NCI-H748 (cell line): ENCODE results near the gene ZNF687.
A peak's percentile ranks its signal among the peaks of the same experiment; 100 is the strongest.

ENCODE experiments used
- DNase-seq: peaks from one replicate; lab custom pipeline; 2025; ENCODE audit not compliant: unreplicated experiment; lab: John Stamatoyannopoulos, UW

Gene ZNF687

DNA sequence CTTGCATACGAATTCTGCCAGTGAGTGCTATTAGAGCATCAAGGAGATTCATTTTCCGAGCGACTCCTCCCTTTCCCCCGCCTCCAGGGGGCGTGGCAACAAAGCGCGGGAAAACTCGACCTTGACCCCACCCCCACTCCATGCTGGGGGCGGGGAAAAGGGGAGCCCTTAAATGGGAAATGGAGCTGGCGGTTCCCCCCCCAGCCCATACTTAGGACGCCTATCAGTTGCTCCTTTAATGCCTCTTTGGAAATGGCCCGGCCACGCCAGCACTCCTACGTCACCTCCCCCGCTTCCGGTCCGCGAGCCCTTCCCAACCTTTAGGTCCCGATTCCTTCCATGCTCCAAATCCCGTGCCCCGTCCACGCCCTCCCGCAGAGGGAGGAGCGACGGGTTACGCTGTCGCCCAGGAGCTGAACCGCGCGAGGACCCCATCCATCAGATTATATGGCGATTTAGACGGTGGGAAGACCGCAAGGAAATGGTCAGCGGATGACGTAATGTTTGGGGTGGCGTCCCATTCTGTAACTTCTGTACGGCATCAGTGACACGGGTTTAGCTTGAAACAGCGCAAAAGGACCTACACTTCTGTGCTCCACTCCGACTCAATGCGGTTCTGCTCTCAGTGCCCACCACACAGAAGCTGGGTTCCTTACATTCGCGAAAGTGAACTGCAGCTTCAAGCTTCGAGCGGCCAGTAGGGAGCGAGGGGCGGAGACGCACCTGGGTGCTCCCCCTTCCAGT is 702 bp upstream of the ZNF687 start:
- DNase-seq = peak; percentile 98

DNA sequence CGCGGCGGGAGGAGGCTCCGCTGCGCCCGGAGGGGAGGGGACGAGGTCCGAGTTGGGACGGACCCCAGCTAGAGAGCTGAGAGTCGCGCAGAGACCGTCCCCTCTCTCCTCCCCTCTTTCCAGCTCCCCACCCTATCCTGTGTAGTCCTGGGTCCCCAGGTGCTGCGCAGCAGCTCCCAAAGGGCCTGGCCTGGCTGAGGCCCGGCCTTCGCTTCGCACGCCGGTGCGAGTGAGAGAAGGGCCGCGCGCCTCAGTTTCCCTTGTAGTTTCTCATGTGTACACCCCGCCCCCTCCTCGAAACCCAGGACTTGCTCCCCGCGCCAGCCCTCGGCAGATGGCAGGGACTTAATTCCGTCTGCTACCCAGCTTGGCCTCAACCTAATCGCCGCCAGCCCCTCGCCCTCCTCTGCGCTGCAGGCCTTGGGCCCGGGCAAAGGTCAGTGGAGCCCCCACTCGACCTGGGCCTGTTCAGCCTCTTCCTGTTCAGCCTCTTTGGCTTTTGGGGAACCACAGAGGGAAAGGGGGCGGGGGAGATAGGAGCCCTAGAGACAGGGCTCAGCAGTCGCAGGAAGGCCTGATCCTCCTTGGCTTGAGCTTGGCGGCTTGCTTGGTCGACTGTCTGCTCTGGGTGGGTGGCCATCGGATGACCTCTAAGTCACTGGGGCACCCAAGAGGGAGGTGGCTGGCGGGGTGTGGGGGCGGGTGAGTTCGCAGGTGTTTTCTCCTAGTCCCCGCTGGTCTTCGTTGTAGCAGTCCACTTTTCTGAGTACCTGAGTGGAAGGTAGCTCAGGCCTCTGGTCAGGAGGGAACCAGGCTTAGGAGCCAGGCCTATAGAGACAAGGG is 1.0 kb downstream of the ZNF687 start:
- peak; percentile 46 for DNase-seq

DNA sequence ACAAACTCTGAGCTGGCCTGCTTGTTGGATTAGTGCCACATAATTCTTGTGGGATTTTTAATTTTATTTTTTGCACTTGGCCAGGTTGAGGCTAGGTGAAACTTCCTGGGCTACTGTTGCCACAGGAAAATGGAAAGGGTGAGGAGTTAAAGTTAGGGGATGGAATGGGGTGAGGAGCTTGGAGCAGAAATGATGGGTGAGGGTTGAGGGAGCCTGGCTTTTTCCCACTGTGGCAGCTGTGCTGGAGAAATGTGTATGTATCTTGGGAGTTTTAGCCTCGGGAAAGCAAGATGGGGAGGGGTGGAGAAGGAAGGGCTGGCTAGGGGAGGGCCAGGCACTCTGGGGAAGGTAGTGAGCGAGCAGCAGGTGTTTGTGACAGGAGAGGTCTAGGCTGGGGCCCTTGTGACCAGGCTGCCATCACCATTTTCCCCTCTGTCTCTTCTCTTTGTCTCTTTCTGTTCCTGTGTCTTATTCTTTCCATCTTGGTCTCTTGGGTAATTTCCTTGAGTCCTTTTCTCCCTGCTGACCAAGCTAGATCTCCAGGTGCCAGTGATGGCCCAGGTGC is 2.0 kb downstream of the ZNF687 start:
- no peak for DNase-seq

DNA sequence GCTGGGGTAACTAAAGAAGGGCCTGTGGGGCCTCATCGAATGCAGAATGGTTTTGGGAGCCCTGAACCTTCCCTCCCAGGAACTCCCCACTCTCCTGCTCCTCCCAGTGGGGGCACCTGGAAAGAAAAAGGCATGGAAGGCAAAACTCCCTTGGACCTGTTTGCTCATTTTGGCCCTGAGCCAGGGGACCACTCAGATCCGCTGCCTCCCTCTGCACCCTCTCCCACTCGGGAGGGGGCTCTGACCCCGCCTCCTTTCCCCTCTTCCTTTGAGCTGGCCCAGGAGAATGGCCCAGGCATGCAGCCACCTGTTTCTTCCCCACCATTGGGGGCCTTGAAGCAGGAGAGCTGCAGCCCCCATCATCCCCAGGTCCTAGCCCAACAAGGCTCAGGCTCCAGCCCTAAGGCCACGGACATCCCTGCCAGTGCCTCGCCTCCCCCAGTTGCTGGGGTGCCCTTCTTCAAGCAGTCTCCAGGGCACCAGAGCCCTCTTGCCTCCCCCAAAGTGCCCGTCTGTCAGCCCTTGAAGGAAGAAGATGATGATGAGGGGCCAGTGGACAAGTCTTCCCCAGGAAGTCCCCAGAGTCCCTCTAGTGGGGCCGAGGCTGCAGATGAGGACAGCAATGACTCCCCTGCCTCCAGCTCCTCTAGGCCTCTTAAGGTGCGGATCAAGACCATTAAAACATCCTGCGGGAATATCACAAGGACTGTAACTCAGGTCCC is 4.7 kb downstream of the ZNF687 start:
- no peak for DNase-seq

DNA sequence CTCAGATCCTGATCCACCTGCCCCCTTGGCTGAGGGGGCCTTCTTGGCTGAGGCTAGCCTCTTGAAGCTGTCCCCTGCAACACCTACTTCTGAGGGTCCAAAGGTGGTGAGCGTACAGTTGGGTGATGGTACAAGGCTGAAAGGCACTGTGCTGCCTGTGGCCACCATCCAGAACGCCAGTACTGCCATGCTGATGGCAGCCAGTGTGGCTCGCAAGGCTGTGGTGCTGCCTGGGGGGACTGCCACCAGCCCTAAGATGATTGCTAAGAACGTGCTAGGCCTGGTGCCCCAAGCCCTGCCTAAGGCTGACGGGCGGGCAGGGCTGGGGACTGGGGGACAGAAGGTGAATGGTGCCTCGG is 5.2 kb downstream of the ZNF687 start:
- no peak for DNase-seq

DNA sequence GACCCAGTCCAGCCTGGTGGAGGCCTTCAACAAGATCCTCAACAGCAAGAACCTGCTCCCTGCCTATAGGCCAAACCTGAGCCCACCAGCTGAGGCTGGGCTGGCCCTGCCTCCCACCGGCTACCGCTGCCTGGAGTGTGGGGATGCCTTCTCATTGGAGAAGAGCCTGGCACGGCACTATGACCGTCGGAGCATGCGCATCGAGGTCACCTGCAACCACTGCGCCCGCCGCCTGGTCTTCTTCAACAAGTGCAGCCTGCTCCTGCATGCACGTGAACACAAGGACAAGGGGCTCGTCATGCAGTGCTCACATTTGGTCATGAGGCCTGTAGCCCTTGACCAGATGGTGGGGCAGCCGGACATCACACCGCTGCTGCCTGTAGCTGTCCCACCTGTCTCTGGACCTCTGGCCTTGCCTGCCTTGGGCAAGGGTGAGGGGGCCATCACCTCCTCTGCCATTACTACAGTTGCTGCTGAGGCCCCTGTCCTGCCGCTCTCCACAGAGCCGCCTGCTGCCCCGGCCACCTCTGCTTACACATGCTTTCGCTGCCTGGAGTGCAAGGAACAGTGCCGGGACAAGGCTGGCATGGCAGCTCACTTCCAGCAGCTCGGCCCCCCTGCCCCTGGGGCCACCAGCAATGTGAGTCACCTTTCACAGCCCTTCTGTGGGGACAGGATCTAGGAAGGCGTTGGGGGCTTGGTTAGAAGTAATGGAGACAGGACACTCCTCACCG is 5.8 kb downstream of the ZNF687 start:
- no peak for DNase-seq

DNA sequence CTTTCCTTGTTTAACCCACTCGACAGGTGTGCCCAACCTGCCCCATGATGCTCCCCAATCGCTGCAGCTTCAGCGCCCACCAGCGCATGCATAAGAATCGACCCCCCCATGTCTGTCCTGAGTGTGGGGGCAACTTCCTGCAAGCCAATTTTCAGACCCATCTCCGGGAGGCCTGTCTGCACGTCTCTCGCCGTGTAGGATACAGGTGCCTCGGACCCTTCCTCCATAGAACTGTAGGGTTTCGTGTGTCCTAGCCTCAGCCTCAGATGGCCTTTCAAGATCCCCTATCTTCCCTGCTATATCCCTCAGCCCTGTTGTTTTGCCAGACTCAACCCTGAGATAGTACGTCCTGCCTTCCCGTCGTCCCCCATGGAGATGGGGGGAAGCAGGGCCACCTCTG is 6.4 kb downstream of the ZNF687 start:
- DNase-seq = no peak

DNA sequence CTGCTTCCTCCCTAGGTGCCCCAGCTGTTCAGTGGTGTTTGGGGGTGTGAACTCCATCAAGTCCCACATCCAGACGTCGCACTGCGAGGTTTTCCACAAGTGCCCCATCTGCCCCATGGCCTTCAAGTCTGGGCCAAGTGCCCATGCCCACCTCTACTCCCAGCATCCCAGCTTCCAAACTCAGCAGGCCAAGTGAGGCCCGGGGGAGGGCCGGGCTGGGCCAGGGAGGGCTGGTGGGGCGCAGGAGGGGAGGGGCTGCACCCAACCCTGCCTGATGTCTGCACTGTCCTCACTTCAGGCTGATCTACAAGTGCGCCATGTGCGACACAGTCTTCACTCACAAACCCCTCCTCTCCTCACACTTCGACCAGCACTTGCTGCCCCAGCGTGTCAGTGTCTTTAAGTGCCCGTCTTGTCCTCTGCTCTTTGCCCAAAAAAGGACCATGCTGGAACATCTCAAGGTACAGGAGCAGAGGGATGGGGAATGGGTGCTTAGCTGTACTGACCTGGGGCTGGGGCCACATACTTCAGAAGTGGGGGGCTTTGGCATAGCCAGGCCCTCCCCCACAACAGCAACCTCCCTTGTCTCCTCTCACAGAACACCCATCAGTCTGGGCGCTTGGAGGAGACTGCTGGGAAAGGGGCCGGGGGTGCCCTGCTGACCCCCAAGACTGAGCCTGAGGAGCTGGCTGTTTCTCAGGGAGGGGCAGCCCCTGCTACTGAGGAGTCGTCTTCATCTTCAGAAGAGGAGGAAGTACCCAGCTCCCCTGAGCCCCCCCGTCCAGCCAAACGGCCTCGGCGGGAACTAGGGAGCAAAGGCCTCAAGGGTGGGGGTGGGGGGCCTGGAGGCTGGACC is 7.2 kb downstream of the ZNF687 start:
- no peak for DNase-seq

DNA sequence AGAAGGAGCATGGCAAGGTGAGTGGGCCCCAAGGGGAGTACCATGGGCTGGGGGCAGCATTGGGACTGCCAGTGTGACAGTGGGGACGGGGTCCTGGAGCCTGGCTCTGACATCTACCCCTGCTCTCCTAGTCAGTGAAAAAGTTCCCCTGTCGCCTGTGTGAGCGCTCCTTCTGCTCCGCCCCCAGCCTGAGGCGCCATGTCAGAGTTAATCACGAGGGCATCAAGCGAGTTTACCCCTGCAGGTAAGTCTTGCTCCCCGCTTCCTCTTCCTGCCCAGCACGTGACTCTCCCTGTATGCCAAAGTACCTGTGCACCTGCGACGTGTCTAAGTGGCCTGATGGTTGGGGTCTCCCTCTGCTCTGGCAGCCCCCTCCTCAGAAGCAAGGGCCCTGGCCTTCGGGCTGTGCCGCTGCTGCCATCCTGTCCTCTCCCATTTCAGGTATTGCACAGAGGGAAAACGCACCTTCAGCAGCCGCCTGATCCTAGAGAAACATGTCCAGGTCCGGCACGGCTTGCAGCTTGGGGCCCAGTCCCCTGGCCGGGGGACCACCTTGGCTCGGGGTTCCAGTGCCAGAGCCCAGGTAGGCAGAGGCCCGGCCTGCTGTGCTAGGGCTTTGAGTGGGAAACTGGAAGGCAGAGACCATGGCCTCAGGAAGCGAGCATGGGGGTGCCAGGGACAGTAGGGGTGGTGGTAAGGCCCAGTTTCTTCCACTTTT is 8.1 kb downstream of the ZNF687 start:
- DNase-seq = no peak

DNA sequence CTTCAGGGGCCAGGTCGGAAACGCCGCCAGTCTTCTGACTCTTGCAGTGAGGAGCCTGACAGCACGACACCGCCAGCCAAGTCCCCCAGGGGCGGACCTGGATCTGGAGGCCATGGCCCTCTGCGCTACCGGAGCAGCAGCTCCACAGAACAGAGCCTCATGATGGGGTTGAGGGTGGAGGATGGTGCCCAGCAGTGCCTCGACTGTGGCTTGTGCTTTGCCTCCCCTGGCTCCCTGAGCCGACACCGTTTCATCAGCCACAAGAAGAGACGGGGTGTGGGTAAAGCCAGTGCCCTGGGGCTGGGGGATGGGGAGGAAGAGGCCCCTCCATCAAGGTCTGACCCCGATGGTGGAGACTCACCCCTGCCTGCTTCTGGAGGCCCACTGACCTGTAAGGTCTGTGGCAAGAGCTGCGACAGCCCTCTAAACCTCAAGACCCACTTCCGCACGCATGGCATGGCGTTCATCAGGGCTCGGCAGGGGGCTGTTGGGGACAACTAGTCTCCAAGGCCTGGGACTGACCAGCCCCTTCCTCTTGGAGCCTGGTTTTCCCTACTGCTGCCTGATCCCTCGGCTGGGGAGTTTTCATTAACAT is 8.7 kb downstream of the ZNF687 start:
- no peak for DNase-seq

DNA sequence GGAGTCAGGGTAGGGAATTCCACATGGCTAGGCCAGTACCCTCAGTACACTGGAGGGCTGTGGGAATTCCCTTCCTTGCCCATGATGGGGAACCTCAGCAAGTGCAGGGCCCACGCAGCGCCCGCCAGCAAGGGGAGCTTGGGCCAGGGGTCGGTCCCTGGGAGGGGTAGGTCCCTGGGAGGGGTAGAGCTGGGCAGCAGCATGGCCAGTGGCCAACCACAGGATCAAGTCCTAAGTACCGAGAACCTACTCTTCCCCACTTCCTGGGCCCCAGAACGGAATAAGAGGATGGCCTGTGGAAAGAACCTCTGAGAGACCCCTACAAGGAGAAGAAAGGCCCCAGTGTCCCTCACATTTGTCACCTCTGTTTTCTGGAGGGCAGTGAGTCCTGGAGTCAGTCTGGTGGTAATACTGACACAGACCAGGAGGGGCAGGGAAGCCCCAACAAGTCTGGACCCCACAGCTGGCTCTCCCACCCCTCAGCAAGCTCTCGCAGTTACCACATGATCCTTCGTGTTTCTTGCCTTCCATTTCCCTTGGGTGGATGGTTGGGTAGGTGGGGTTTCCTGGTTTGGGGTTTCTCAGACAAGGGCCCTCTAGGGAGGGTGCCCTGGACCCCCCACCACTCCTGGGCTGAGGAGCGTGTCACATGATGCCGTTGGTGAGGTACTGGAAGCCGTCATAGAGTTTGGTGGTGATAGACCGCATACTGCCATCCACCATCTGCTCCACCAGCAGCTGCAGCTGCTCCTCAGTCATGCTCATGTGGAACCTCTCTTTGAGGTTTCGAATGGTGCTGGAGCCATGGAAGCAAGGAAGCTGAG is 10.3 kb downstream of the ZNF687 start:
- DNase-seq = no peak

DNA sequence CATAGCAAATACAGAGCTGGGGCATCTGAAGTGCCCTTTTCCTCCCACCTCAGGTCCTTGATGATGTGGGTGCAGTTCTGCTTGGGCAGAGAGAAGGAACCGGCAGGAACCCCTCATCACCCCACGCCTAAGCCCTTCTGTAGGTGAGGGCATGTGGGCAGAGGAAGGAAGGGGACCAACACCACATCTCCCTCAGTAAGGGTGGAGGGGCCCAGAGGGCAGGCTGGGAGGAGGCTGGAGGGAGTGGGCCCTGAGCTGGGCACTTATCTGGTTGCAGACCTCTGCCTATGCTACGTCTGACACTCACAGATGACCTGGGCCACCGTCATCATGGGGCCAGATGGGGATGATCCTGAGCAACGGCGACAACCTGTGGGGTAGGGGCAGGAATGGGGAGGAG is 11.0 kb downstream of the ZNF687 start:
- DNase-seq = no peak

DNA sequence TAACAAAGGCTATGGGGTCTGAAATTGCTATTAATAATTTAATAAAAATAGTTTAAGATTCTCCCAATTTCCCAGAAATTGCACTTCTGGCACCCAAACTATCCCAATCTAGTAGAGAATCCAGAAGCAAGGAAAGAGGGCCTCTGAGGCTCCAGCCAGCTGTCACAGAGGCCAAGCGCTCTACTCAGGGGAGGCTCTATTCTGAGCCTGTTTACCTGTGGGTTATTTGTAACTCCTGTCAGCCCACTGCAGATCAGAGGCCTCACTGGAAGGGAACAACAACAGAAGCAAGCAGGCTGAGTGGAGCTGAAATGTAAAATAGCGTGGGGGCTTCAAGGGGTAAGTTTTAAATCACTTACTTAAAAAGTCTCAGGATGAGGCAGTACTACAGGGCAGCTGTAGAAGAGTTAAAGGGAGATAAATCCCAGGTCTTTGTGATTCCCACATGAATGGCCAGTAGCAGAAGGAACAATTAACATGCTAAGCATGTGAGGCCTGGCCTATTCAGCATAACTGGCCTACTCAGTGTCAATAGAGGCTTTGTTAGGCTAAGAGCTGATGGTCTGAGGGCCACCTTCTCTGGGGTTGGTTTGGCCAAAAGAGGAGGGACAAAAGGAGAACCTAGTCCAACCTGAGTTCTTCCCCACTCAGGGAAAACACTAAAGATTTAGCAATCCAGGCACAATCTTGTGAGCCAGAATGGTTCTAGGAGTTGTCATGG is 12.8 kb downstream of the ZNF687 start:
- DNase-seq = no peak

DNA sequence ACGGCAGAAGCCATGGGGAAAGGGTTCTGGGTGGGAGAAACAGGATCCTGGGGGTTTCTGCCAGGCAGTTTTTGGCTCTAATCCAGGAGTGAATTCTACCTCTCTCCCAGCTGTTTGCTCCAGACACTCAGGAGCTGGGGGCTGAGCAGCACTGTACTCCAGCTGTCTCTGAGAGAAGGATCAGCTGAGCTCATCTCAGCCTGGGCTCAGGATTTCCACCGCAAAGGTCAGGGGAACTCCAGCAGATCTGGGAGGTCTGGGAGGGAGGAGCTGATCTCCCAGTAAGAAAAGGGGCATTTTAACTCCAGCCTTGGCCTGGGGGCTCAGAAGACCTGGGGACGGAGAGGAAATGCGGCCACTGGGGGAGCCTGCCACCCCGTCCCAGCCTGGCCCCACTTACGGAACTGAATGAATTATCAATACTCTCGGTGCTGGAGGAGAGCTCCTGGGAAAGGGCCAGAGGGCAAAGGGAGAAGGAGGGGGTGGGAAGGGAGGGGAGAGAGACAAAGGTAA is 27.8 kb downstream of the ZNF687 start:
- no peak for DNase-seq

DNA sequence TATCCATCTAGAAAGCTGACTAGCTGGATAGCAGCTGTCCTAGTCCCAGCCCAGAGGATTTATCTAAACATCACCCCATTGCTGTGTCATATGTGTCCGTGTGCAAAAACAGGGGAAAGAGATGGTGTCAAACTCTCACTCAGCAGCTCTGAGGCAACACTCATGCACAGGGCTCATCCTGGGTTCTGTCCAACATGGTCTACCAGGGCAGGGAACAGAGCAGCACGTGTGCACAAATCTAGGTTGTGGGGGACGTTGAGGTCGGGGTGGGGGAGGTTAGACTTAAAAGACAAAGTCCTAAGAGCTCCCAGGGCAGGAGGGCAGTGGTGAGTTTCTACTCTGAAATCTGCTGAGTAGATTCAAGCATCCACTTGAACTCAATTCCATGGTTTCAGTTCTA is 28.9 kb downstream of the ZNF687 start:
- DNase-seq = no peak

DNA sequence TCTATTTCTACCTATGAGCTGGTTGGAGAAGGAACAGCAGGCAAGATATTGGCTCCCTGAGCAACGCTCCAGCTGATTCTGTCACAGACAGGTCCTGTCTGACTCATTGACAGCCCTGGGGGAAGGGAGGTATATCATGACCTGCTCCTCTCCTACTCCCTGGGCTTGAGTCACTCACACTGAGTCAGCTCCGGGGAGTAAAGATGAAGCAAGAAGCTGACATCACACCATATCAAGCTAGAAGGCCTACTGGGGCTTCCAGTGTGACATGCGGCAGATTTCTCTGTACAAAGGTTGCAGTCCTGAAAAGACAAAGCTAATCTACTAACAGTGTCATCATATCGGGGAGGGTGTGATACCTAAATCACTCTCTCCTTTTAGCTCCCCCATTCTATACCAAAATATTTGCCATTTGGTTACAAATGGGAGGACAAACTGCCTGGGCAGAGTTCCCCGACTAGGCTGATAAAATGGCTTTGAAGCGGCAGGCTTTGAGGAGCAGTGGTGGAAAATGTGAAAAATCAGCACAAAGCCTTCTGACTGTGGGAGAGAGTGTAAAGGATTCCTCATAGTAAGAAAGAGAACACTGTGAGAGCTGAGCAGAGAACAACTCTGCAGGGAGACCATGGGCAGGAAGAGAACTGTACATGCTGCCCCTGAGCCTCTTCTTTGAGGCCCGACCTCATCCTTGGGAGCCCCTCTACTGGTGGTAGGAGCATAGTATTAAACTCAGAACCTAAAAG is 29.7 kb downstream of the ZNF687 start:
- no peak for DNase-seq

DNA sequence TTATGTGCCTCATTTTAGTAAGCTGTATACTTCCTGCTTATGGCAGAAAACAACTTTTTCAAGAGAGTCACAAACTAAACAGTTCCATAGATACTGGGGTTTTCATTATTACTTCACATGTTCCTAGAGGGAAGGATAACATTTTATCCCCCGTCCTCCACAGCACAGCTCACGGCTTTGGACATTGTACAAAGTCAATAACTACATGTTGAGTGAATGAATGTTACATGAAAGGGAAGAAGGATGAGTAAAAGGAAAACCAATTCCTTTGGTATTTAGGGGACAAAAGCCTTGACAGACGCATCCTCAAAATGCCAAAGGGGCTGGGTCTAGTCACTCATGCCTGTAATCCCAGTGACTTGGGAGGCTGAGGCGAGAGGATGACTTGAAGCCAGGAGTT is 30.3 kb downstream of the ZNF687 start:
- DNase-seq = no peak
